GM21447 (cell line): ENCODE measurements around the gene RMRP.

Experiments used
- ATAC-seq: cut with Tn5 transposase; IDR thresholded peaks from one replicate; pipeline ENCODE4 v1.9.1; 2021; ENCODE audit not compliant: unreplicated experiment

The RMRP gene

DNA sequence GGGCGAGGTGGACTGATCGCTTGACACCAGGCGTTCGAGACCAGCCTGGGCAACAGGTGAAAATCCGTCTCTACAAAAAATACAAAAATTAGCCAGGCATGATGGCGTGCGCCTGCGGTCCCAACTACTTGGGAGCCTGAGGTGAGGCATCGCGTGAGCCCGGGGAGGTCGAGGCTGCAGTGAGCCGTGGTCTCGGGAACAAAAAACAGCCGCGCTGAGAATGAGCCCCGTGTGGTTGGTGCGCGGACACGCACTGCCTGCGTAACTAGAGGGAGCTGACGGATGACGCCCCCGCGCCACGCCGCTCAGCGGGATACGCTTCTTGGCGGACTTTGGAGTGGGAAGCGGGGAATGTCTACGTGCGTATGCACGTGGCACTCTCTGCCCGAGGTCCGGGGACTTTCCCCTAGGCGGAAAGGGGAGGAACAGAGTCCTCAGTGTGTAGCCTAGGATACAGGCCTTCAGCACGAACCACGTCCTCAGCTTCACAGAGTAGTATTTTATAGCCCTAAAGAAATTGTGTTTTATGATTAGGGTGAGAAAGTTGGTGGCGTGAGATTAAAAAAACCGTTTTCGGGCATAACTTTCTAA, at the start of gene RMRP:
TSS of gene RMRP (minus strand) at position 474 of the 591 bp plus-strand sequence.
- peak; percentile 88 for ATAC-seq

DNA sequence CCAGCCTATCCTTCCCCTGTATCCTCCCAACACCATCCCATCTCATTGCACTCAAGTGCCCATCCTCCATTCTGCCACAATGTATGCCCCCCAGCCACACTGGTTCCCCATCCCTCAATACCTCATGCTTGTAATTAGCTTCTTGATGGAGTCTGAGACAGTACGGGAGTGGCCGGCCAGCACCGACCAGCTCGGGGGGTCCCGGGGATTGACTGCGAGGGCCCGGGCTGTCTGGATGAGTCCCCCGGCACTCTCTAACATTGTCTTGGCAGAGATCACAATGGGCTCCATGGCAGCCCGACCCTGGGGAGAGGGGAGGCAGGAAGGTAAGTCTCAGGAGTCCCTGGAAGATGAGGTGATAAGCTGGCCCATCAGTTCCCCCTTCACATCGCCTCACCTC, 49.1 kb upstream of the RMRP start:
- ATAC-seq, result no peak

DNA sequence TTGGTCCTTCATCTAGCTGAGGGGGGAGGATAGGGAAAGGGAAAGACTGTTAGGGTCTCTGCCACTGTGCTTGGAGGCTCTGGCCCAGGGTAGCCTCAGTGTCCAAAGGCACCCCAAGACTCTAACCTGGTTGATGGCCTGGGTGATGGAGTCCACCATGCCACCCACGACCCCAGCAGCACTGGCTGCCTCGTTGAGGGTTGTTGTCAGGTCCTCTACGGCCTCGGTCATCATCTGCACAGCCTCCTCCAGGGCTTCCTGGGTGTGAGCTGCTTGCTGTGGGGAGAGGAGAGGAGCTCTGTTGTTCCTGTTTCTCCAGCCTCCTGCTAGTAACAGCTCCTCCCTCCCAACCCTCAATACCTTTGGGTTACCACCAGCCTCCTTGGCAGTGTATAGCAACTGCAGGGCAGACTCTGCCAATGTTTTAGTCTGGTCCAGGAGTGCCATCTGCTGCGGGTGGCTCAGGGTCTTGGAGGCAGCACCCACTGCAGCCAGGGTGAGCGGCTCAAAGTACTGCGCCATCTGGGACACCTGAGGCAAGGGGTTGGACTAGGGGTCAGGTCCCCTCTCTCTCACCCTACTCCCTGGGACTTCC, 48.1 kb upstream of the RMRP start:
- ATAC-seq, result no peak

DNA sequence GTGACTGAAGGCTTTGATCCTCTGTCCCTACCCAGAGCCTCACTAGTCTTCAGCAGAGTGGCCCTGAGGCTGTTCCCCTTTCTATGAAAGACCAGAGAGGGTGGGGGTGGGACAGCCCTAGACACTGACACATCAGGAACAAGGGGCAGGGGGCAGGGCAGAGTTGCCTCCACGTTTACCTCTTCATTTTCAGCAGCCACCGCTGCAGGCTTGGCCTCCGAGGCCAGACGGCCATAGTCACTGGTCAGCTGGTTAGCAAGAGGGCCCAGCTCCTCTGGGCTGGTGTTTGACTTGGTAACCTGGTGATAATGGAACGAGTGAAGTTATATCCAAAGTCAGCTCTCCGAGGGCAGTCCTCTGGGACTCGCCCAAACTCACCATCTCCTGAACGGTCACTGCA, 47.6 kb upstream of the RMRP start:
- ATAC-seq, result no peak

DNA sequence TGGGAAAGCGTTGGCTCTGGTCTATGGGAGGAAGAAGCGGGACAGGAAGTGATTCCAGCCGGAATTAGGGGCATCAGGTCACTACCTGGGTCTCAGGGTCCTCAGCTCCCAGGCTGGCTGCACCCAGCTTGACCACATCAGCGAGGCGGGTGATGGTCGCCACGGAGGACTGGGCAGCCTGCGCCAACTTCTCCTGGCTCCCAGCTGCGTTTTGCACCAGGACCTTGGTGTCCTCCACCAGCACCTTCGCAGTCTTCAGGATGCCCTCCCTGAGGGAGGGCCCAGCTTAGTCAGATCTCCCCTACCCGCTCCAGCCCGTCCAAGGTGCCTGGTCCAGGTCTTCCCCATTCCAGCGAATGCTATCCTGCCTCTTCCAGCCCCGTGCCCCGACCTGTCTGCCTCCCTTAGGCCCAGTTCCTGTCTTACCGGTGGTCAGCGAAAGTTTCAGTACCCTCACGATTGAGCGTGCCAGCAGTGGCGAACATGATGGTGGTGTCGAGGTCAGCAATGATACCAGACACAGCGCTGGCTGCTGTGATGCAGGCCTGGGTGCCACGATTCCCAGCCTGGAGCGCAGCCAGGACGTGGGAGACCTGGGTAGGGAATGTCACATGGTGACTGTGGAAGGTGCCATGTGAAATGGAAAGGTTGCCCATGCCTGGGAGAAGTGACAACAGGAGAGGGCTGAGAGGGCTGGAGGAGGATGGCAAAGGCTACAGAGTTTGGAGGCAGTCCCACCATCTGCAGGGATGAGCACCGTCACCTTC, 46.3 kb upstream of the RMRP start:
- no peak for ATAC-seq

DNA sequence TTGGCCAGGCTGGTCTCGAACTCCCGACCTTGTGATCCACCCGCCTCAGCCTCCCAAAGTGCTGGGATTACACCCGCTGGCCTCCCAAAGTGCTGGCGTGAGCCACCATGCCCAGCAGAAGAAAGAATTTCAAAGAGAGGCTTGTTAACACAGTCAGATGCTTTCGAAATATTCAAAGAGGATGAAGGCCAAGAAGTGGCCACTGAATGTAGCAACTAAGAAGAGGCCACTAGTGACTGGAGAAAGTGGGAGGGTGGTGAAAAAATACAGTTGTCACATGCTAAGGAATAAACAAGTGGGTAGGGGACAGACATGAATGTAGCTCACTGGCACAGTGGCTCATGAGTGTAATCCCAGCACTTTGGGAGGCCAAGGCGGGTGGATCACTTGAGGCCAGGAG, 44.9 kb upstream of the RMRP start:
- no peak for ATAC-seq

DNA sequence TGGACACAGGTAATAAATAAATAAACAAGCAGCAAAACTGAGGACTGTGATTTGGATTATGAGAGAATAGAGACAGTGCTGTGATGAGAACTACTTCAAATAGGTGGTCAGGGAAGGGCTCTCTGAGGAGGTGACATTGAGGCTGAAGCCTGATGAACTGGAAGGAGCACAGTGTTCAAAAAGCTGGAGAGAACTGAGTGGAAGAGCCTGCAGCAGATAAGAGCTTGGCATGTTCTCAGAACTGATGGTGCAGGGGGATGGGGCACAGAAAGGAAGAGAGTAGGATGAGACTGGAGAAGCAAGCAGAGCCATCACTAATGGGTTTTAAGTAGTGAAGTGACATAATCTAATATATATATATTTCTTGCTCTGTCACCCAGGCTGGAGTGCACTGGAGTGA, 43.1 kb upstream of the RMRP start:
- no peak for ATAC-seq

DNA sequence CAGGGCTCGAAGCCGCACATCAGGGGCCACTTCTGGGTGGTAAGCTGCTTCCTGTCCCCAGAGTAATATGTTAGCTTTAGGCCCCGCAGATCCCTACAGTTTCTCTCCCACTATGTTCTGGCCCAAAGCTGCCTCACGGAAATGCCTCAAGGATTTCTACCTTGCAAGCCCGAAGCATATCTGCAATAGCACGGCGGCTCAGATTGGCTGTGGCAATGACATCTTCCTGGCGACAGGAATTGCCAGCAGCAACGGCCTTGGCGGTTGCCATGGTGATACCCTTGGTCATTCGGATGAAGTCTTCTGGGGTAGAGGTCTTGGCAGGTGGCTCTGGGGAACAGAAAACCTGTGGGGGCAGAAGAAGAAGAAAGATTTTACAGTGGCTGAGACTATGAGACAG, 42.2 kb upstream of the RMRP start:
- ATAC-seq, result no peak

DNA sequence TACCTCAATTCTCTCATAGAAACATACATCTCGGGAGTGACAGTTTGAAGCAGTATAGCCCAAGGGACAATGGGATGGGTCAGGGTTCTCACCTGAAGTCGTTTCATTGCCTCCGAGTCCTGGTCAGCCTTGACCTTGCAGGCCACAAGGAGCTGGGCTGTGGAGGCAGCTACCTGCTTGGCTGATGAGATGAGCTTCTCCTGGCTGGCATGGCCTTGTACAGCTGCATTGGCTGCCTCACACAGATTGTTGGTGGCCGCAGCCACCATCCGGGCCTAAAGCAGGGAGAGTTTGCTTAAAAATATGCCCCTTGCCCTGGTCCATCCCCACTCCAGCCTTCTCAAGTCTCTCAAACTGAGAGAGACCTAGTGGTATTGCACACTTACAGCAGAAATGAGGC, 40.4 kb upstream of the RMRP start:
- no peak for ATAC-seq

DNA sequence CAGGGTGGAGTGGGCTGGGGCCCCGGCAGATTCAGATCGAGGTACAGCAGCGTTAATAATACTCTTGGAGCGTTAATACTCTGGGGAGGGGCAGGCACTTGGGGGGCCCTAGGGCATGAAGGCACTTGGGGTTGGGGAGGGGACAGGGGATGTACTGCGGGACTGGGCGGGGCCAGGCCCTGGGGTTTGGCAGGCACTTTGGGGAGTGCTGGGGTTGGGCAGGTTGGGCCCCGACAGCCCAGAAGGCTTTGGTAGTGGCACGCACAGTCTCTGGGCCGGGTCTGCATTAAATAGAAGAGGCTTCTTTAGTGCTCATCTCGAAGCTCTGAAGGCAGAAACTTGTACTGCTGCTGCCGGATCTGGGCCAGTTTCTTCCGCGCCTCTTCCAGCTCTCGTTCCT, 39.7 kb upstream of the RMRP start:
- ATAC-seq, result no peak

DNA sequence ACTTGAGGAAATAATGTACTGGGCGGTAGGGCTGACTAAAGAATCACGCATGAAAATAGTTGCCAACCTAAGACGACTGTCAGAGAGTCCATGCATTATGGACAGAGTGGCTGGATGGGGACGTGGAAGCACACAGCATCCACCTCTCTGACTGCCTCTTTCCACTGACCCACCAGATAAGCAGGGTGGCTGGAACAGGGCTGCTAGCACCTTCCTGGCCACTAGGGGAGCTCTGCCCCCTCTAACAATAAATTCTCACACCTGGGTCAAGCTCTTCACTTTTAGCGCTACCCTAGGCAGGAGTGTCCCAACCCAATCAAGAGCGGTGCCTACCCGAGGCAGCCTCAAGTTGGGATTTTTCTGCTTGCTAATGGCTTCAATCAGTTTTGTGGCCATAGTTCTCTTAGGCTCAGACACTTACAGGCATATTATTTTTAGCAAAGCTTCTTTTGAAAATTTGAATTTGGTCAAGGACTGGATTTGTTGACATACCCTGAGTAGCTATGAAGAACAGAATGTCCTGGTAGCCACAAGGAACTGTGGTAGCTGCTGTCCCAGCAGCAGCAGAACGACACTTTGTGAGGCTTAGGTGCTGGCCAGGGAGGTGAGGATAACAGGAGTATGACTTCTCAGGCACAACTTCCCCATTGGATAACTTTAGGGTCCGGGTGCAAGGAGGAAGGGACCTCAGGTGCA, 38.8 kb upstream of the RMRP start:
- peak; percentile 75 for ATAC-seq

DNA sequence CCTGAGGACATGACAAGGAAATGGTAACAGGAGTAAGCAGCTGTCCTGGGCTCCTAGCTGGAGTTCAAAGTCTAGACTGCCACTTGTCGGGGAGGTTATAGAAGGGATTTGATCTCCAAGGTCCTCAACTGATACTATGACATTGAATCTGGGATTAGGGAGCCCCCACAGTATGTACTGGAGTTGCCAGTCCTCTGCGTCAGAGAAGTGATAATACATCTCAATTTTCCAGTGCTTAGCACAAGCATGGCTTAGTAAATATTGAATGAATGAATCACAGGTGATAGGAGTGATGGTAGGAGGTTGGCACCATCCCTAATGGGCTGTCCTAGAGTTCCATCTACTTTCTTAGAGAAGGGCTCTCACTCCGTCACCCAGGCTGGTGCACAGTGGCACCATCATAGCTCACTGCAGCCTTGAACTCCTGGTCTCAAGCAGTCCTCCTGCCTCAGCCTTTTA, 38.2 kb upstream of the RMRP start:
- no peak for ATAC-seq

DNA sequence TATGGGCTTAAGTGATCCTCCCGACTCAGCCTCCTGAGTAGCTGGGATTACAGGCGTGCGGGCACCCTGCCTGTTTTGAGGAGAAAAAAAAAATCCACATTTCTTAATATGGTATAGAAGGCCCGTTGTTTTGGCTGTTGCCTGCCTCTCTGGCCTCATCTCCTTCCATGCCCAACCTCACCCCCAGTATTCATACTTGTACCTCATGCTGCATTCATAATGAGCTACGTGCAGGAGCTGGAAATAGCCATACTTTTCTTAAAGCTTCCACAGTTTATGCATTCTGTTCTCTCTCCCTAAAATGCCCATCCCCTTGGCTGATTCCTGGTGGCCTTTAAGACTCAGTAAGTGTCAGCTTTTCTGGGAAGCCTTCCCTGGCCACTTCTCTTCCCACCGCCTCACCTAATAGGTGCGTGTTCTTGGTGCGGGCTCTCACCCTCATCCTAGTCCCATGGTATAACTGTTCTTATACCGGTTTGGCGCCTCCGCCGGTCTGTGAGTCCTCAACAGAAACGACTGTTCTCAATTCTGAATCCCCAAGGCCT, 34.0 kb upstream of the RMRP start:
- no peak for ATAC-seq

DNA sequence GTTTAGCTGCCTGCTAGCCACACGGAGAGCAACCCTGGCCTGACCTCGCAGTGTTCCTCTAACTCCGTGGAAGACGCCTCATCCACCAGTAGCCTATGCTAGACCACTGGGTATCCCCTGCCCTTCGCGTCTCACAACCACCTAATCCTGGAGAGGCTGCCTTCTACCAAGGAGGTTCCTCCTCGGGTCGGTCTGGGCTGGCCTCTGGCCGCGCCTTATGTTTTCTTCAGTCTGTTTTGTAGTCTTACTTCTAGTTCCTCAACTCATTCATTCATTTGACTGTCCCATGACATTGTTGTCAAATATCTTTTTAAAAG, 33.5 kb upstream of the RMRP start:
- ATAC-seq, result no peak

DNA sequence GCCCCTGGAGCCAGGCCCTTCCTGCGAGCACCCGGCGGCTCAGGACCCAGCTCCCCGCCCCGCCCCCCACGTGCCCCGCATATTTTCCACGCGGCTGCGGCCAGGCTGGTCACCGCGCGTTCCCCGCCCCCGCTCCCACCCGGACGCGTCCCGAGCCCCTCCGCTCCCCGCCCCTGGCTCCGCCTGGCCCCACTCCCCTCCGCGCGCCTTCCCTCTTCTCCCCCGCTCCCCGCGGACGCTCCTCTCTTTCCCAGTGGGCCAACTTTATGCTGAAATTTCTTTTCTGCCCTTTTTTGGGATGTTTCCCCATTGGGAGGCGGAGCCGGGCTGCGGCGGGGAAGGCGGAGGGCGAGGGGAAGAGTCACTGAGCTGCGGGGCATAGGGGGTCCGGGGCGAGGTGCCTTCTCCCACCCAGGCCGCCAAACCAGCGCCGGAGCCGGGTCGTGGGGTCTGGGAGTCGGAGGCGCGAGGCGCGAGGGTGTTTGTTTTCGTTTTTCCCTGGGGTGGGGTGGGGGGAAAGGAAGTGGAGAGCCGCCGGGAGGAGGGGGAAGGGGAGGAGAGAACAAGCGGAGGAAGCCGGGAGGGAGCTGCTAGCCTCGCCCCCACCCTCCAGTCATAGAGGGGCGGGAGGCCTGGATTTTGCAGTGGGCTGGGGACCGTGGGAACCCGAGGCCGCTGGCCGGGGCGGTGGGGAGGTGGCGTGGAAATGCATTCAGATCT, 33.0 kb upstream of the RMRP start:
- ATAC-seq, result no peak

DNA sequence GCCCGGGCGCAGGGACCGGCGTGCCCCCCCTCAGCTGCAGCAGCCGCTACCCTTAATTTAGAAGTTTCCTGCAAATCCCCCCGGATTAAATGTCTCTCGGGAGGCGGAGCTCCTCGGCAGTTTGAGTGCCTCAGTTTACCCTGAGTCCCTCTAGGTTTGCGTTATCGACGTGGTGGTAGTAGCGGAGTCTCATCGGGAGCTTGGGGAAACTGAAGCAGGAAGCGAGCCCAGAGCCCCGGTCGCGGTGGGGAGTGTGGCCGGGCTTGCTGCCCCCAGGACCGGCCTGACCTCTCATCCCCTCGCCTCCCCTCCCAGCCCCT, 32.4 kb upstream of the RMRP start:
- ATAC-seq, result no peak

DNA sequence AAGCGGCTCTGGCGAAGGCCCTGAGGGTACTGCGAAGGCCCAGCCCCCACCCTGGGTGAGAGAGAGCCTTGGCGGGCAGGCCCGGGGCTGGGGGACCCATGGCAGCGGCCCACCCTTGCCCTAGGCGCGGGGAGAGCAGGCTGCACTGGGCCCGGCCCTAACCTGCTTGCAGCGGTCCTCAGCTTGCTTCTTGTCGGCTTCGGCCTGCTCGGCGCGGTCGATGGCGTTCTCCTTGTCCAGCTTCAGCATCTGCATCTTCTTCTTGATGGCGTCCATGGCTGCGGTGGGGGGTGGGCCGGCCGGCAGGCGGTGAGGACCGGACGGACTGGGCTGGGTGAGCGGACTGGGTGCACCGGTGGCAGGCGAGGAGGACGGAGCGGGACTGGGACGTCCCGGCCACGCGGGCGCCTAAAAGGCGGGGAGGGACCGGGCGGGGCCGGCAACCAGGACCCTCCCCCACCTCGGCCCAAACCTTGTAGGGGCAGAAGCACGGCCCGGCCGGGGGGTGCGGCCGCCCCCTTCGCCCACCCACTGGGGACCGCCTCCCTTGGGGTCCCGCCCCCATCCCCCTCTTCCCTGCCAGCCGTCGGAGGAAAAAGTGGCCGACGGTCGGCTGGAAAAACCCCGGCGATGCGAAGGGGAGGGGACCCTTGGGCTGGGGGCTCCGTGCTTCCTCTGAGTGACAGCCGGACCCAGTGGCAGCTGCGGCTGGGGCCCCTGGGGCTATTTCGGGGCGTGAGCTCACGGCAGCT, 31.9 kb upstream of the RMRP start, which contains the start of gene TPM2:
TSS of gene TPM2 (minus strand) at position 384 of the 752 bp plus-strand sequence. CDS start at position 276, 108 bp downstream.
- ATAC-seq, result no peak

DNA sequence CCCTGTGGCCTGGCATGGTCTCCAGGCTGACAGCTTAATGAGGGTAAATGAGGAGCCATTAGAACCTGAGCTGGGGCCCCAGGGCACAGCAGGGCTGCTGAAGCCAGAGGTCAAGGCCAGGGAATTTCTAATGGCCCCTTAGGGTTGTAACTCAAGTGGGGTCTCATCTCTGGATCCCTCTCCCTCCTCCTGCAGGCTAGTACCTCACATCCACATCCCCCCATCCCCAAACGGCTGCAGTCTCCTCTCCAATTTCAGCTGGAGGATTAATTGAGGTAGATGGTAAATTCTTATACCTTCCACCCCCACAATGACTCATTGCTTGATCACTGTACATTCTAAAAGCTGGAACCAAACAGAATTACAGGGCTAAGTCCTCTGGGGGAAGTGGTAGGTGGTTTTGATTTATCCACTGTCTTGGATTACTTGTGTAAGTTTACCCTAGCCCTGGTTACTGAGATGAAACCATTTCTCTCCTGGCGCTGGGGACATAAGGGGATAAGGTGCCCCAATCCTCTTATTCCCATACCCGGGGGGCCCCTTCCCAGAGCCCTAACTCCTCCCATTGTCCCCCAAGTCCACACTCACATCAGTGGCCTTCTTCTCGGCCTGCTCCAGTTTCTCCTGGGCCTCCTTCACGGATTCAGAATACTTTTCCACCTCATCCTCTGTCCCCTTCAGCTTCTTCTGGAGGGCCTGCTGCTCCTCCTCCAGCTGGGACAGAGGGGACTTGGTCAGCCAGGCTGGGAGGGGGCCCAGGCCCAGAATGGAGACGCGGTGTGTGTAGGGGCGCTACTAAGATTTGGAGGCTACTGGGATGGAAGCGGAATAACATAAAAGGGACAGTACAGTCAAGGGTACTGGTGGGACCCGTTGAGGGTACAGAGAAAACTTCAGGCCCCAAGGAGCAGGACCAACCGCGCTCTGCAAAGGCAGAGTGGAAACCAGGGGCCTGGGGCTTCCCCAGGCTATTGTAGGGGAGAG, 31.0 kb upstream of the RMRP start:
- ATAC-seq, result no peak

DNA sequence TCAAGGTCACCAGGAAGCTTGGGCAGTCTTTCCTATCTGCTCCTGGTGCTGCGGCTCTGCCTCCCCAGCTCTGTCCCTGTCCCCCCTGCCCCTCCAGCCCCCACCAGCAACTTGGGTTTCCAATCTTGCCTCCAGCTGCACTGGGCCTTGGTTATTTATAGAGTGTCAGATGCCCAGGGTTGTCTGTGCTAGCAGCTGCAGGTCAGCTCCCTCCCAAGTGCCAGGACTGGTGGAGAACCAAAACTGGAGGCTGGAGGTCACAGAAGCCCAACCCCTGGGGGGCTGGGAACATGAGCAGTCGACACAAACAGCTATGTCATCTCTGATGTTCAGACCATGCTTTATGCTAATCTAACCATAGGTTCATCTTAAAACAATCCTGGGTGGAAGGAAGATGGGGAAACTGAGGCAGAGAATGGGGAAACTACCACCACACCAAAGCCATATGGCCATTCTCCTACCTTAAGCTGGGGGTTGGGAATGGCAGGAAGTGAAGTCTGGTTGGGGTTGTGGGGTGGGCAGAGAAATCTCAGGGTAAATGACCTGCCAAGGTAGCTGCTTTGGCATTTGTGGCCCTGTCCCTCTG, 30.2 kb upstream of the RMRP start:
- ATAC-seq, result no peak
